Aorta (tissue), 5 donors: ENCODE results near the gene SOCS4. TPM values are rescaled to one million over a fixed set of nuclear protein-coding genes. Genes with fewer than 3 reads are reported as not detected.
"Not testable (repeated sequence)": the region's sequence is repeated elsewhere in the genome, so short reads cannot be mapped to it uniquely, and the experiment has no call there.

ENCODE experiments used
- ATAC-seq: fragments of 200-7000 bp; cut with Tn5 transposase; one replicate; pipeline ENCODE4 v1.9.1; 2022; ENCODE audit warnings: moderate library complexity; ENCODE audit not compliant: low FRiP score
- DNase-seq, 2 donors: peaks; one replicate each; pipeline ENCODE4 v3.0.0-alpha.2; 2020
- H3K27ac ChIP-seq, 2 donors: one replicate each; pipeline ENCODE4 v1.5.1; 2013; ENCODE audit warnings: low read length in 2 of 2, mild to moderate bottlenecking in 2 of 2, moderate library complexity in 2 of 2, control low read depth in 1 of 2, inconsistent platforms in 1 of 2, low read depth in 1 of 2
- H3K27me3 ChIP-seq, 2 donors: one replicate each; pipeline ENCODE4 v1.6.1; 2013; ENCODE audit warnings: control low read depth in 1 of 2, low read length in 1 of 2, mild to moderate bottlenecking in 1 of 2, moderate library complexity in 1 of 2; ENCODE audit not compliant: insufficient read depth in 2 of 2, control insufficient read depth in 1 of 2
- H3K36me3 ChIP-seq, 2 donors: one replicate each; pipeline ENCODE4 v1.6.1; 2013; ENCODE audit warnings: control low read depth in 1 of 2, low read length in 1 of 2, mild to moderate bottlenecking in 1 of 2; ENCODE audit not compliant: insufficient read depth in 2 of 2, control insufficient read depth in 1 of 2
- H3K4me1 ChIP-seq, 2 donors: one replicate each; pipeline ENCODE4 v1.6.1; 2013; ENCODE audit warnings: low read length in 2 of 2, control low read depth in 1 of 2, mild to moderate bottlenecking in 1 of 2, moderate library complexity in 1 of 2; ENCODE audit not compliant: insufficient read depth in 2 of 2, control insufficient read depth in 1 of 2
- H3K4me3 ChIP-seq, 2 donors: one replicate each; pipeline ENCODE4 v1.5.1; 2013; ENCODE audit warnings: low read length in 2 of 2, control low read depth in 1 of 2, mild to moderate bottlenecking in 1 of 2
- H3K9me3 ChIP-seq: one replicate; pipeline ENCODE4 v1.6.1; 2013; ENCODE audit warnings: mild to moderate bottlenecking, low read length; ENCODE audit not compliant: control insufficient read depth
- WGBS, 2 donors: extraction: QIAGEN DNeasy Blood & Tissue Kit; methylation state at CpG; one replicate each; pipeline ENCODE4 v1.1.7; 2013; 5-methylcytosine and 5-hydroxymethylcytosine counted together
- intact Hi-C, 2 donors: fragments of 100-400 bp; cut with DNase I; formaldehyde crosslinking; loops; one replicate each; pipeline versions ENCODE4 v1.14.2 to v1.15.0; 2022
- polyA plus RNA-seq, 2 donors: library from polyadenylated mRNA; stranded (reverse); fragments of 200-250 nt; gene quantifications; one replicate each; pipeline ENCODE4 v1.2.3, GENCODE V29; 2013
- total RNA-seq, 2 donors: library from RNA; stranded (reverse); fragmentation: NEBNext Ultra II Directional; extraction: Animal tissue kit (Norgen Biotek cat#: 25700); gene quantifications; one replicate each; pipeline ENCODE4 v1.2.1, GENCODE V29; 2021
- donor health status: healthy with polysubstance abuse.
- donor health status: Bipolar disorder and iron deficiency.
- donor health status: DM: no; HTN: no; CAD: no.
- donor health status: DM: no; HTN: no; CAD: no.
- donor health status: DM: yes; HTN: yes; CAD: no.

The SOCS4 gene
- total and polyA plus RNA-seq, 4 donors: 7.6 to 32.8 (median 16.1) TPM

- intact Hi-C loops: no loop called here
- Histone ChIP-seq H3K4me1 (peaks cover 5% of the 10 kb centered on the region in 2 donors), H3K27ac (peak overlapping the region; percentile 82 to 99), H3K36me3 (no peaks in the 10 kb centered on the region), H3K27me3 (no peaks in the 10 kb centered on the region), H3K4me3 (peak overlapping the region in 1 of 2 donors; percentile 41), H3K9me3 (no peaks in the 10 kb centered on the region)
- peak; percentile 79 for ATAC-seq
- DNase-seq: no peak
- WGBS, 2 donors: 6% methylated on average over 10 of the region's 10 CpGs
These were observed 45.0 kb downstream of the SOCS4 start for GRCh38 chr14:55071870-55072640.

GRCh38 chr14:55073856-55074255 lies 46.8 kb downstream of the SOCS4 start:
- Histone ChIP-seq H3K4me3 (no peak overlapping the region), H3K9me3 (no peaks in the 10 kb centered on the region), H3K4me1 (peaks cover 5% of the 10 kb centered on the region in 2 donors), H3K27me3 (no peaks in the 10 kb centered on the region), H3K27ac (no peak overlapping the region), H3K36me3 (no peaks in the 10 kb centered on the region)
- intact Hi-C loops: no loop called here
- DNase-seq: no peak
- no peak for ATAC-seq
- 3 to 5% methylated on average over 2 of the region's 2 CpGs for WGBS, 2 donors

- peaks cover 5% of the 10 kb centered on the region in 2 donors for H3K4me1 ChIP-seq
- intact Hi-C loops: no loop called here
- H3K27me3 ChIP-seq: no peaks in the 10 kb centered on the region
- no peaks in the 10 kb centered on the region for H3K36me3 ChIP-seq
- ATAC-seq (no peak), DNase-seq (no peak)
- H3K9me3 ChIP-seq: no peaks in the 10 kb centered on the region
- no peak overlapping the region for H3K4me3 ChIP-seq
- no peak overlapping the region for H3K27ac ChIP-seq
- 39 to 40% methylated on average over 5 of the region's 5 CpGs for WGBS, 2 donors
These were observed 47.6 kb downstream of the SOCS4 start for GRCh38 chr14:55074662-55075061.

GRCh38 chr14:55075628-55076175 lies 48.7 kb downstream of the SOCS4 start:
- WGBS, 2 donors: 77 to 88% methylated on average over 3 of the region's 3 CpGs
- H3K4me1 ChIP-seq: peaks cover 5% of the 10 kb centered on the region in 2 donors
- H3K9me3 ChIP-seq: no peaks in the 10 kb centered on the region
- DNase-seq (no peak), ATAC-seq (no peak)
- H3K36me3 ChIP-seq: no peaks in the 10 kb centered on the region
- no peak overlapping the region for H3K4me3 ChIP-seq
- H3K27me3 ChIP-seq: no peaks in the 10 kb centered on the region
- no peak overlapping the region for H3K27ac ChIP-seq
- intact Hi-C loops: no loop called here

GRCh38 chr14:55077170-55078151 lies 50.4 kb downstream of the SOCS4 start:
- H3K4me1 ChIP-seq: peaks cover 3 to 5% of the 10 kb centered on the region in 2 donors
- 66 to 68% methylated on average over 17 of the region's 17 CpGs for WGBS, 2 donors
- H3K4me3 ChIP-seq: no peak overlapping the region
- no peaks in the 10 kb centered on the region for H3K27me3 ChIP-seq
- H3K27ac ChIP-seq: no peak overlapping the region
- ATAC-seq (no peak), DNase-seq (no peak)
- no peaks in the 10 kb centered on the region for H3K9me3 ChIP-seq
- intact Hi-C loops: no loop called here
- no peaks in the 10 kb centered on the region for H3K36me3 ChIP-seq

GRCh38 chr14:55079961-55080360 lies 52.9 kb downstream of the SOCS4 start:
- H3K27me3 ChIP-seq, H3K27ac ChIP-seq, H3K36me3 ChIP-seq, H3K9me3 ChIP-seq, ATAC-seq, H3K4me3 ChIP-seq, intact Hi-C loops, H3K4me1 ChIP-seq, DNase-seq: not testable (repeated sequence)
- WGBS, 2 donors: 85 to 86% methylated on average over 6 of the region's 6 CpGs

- Histone ChIP-seq H3K4me3 (no peak overlapping the region), H3K27me3 (no peaks in the 10 kb centered on the region), H3K4me1 (no peaks in the 10 kb centered on the region), H3K9me3 (no peaks in the 10 kb centered on the region), H3K36me3 (no peaks in the 10 kb centered on the region), H3K27ac (no peak overlapping the region)
- ATAC-seq (no peak), DNase-seq (no peak)
- intact Hi-C loops: no loop called here
These were observed 57.5 kb downstream of the SOCS4 start for GRCh38 chr14:55084401-55085059.

GRCh38 chr14:55085060-55085660 lies 58.1 kb downstream of the SOCS4 start:
- no peak for ATAC-seq
- Histone ChIP-seq H3K36me3 (no peaks in the 10 kb centered on the region), H3K27me3 (no peaks in the 10 kb centered on the region), H3K4me1 (no peaks in the 10 kb centered on the region), H3K9me3 (no peaks in the 10 kb centered on the region), H3K4me3 (no peak overlapping the region), H3K27ac (no peak overlapping the region)
- DNase-seq: no peak
- intact Hi-C loops: no loop called here
- 62 to 65% methylated on average over 4 of the region's 4 CpGs for WGBS, 2 donors
